ENCODE measurements around the gene PCDHB14.
A peak's percentile ranks its signal among the peaks of the same experiment; 100 is the strongest.
"Not testable (repeated sequence)": the region's sequence is repeated elsewhere in the genome, so short reads cannot be mapped to it uniquely, and the experiment has no call there.

The PCDHB14 gene

DNA sequence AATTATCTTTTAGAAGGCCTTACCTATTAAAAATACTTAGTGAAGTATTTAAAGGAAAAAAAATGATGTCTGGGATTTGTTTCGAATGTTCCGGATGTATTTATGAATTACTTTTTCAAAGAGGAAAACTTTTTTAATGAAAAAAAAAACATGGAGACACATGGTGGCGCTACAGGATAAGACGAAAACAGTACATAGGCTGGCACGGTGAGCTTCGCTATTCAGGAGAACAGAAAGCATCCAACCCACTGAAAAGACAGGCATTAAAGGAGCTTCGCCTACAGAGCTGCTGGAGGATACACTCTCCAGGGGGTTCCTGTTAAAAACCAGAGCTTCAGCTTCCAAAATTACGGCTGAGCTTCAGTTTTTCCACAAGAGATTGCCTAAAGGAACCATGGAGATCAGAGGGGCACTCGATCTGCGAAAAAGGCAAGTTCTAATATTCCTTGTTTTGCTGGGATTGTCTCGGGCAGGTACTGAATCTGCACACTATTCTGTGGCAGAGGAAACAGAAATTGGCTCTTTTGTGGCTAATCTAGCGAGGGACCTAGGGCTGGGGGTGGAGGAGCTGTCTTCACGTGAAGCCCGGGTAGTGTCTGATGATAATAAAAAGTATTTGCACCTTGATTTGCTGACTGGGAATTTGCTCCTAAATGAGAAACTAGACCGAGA lies at the start of gene PCDHB14:
TSS of gene PCDHB14 (plus strand) at position 232 of the 672 bp plus-strand sequence. CDS start at position 395, 163 bp downstream.
- no peaks in the 10 kb centered on the region for H3K9me3 ChIP-seq (ENCODE audit: low read length)
- peak within 1 kb of the TSS; percentile 57 for H3K9ac ChIP-seq (ENCODE audit: low read length)
- peak within 1 kb of the TSS; percentile 58 for H3K4me3 ChIP-seq (ENCODE audit: low read depth, low read length, poor library complexity, severe bottlenecking)
- H3K79me2 ChIP-seq (ENCODE audit: insufficient read depth, low read length), result no peaks in the 10 kb centered on the region
- H3K36me3 ChIP-seq (ENCODE audit: insufficient read depth, low read length), result no peaks in the 10 kb centered on the region
- H3K4me2 ChIP-seq (ENCODE audit: low read length), result peak within 1 kb of the TSS; percentile 73
- no peaks in the 10 kb centered on the region for H3K9me2 ChIP-seq (ENCODE audit: low read depth, low read length)
- no peaks in the 10 kb centered on the region for H4K20me1 ChIP-seq (ENCODE audit: insufficient read depth, low read length)
- TF ChIP-seq, protein P1, sequence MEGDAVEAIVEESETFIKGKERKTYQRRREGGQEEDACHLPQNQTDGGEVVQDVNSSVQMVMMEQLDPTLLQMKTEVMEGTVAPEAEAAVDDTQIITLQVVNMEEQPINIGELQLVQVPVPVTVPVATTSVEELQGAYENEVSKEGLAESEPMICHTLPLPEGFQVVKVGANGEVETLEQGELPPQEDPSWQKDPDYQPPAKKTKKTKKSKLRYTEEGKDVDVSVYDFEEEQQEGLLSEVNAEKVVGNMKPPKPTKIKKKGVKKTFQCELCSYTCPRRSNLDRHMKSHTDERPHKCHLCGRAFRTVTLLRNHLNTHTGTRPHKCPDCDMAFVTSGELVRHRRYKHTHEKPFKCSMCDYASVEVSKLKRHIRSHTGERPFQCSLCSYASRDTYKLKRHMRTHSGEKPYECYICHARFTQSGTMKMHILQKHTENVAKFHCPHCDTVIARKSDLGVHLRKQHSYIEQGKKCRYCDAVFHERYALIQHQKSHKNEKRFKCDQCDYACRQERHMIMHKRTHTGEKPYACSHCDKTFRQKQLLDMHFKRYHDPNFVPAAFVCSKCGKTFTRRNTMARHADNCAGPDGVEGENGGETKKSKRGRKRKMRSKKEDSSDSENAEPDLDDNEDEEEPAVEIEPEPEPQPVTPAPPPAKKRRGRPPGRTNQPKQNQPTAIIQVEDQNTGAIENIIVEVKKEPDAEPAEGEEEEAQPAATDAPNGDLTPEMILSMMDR (IDR thresholded peaks at IDR 0.05; ENCODE audit: low read length), result peak; percentile 60
- TF ChIP-seq EZH2 (IDR thresholded peaks at IDR 0.05; ENCODE audit: borderline replicate concordance, low read length), result no peak
- H3F3A ChIP-seq (ENCODE audit: insufficient read depth, low read length), result no peaks in the 10 kb centered on the region
- peak within 1 kb of the TSS; percentile 93 for H2AFZ ChIP-seq (ENCODE audit: low read length)
- H3K27ac ChIP-seq (ENCODE audit: low read depth, low read length, poor library complexity, severe bottlenecking), result no peak within 1 kb of the TSS
- H3K27me3 ChIP-seq (ENCODE audit: insufficient read depth, low read length), result no peaks in the 10 kb centered on the region
- H3K4me1 ChIP-seq (ENCODE audit: insufficient read depth, low read length, severe bottlenecking), result peaks cover 10% of the 10 kb centered on the region

GRCh38 chr5:141174291-141175104 lies 48.6 kb upstream of the PCDHB14 start:
- not testable (repeated sequence) for H3K9ac ChIP-seq (ENCODE audit: low read length); H3K27ac ChIP-seq (ENCODE audit: low read depth, low read length, poor library complexity, severe bottlenecking); H4K20me1 ChIP-seq (ENCODE audit: insufficient read depth, low read length); H3K36me3 ChIP-seq (ENCODE audit: insufficient read depth, low read length); H3F3A ChIP-seq (ENCODE audit: insufficient read depth, low read length); H3K9me2 ChIP-seq (ENCODE audit: low read depth, low read length); H3K27me3 ChIP-seq (ENCODE audit: insufficient read depth, low read length); H3K4me2 ChIP-seq (ENCODE audit: low read length); H2AFZ ChIP-seq (ENCODE audit: low read length); H3K9me3 ChIP-seq (ENCODE audit: low read length); H3K79me2 ChIP-seq (ENCODE audit: insufficient read depth, low read length); H3K4me3 ChIP-seq (ENCODE audit: low read depth, low read length, poor library complexity, severe bottlenecking); H3K4me1 ChIP-seq (ENCODE audit: insufficient read depth, low read length, severe bottlenecking)

DNA sequence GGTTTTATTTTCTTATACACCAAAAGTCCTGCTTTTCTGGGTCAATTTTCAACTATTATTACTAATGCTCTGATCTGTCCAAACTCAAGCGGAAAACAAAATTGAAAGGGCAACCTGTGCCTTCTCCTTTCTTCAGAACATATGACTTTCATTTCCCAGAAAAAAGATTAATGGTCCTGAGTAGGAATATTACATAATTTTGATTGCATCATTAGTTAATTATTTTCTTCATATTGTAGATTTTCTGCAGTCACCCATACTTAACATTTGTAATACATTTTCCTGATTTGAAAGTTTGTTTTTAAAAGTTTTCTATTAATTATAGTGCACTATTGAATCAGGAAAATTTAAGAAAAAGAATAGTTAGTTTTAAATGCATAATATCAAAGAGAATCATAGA lies 47.2 kb upstream of the PCDHB14 start:
- no peaks in the 10 kb centered on the region for H4K20me1 ChIP-seq (ENCODE audit: insufficient read depth, low read length)
- no peak overlapping the region for H3K9ac ChIP-seq (ENCODE audit: low read length)
- no peaks in the 10 kb centered on the region for H3K36me3 ChIP-seq (ENCODE audit: insufficient read depth, low read length)
- TF ChIP-seq EZH2 (IDR thresholded peaks at IDR 0.05; ENCODE audit: borderline replicate concordance, low read length), result no peak
- TF ChIP-seq, protein P1 (IDR thresholded peaks at IDR 0.05; ENCODE audit: low read length), result no peak
- no peak overlapping the region for H3K27ac ChIP-seq (ENCODE audit: low read depth, low read length, poor library complexity, severe bottlenecking)
- H3K4me1 ChIP-seq (ENCODE audit: insufficient read depth, low read length, severe bottlenecking), result no peaks in the 10 kb centered on the region
- no peaks in the 10 kb centered on the region for H3K9me3 ChIP-seq (ENCODE audit: low read length)
- H3K9me2 ChIP-seq (ENCODE audit: low read depth, low read length), result no peaks in the 10 kb centered on the region
- no peaks in the 10 kb centered on the region for H3K79me2 ChIP-seq (ENCODE audit: insufficient read depth, low read length)
- no peaks in the 10 kb centered on the region for H3F3A ChIP-seq (ENCODE audit: insufficient read depth, low read length)
- no peak overlapping the region for H2AFZ ChIP-seq (ENCODE audit: low read length)
- H3K27me3 ChIP-seq (ENCODE audit: insufficient read depth, low read length), result no peaks in the 10 kb centered on the region
- H3K4me2 ChIP-seq (ENCODE audit: low read length), result no peak overlapping the region
- H3K4me3 ChIP-seq (ENCODE audit: low read depth, low read length, poor library complexity, severe bottlenecking), result no peak overlapping the region

DNA sequence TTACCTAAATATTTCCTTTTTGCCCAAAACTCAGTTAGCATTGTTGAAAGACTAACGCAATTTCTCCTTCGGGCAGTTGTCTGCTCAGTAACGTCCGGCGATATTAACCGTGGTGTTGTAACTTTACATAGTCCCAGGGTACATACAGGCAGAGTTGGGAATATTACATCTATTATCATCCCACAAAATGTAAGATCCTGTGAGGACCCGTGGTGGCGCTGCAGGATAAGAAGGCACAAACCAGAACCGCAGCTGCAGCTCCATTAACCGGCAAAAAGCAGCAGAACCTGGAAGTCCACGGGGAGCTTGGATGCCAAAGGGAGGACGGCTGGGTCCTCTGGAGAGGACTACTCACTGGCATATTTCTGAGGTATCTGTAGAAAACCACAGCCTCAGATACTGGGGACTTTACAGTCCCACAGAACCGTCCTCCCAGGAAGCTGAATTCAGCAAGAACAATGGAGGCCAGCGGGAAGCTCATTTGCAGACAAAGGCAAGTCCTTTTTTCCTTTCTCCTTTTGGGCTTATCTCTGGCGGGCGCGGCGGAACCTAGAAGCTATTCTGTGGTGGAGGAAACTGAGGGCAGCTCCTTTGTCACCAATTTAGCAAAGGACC lies 45.5 kb upstream of the PCDHB14 start, which contains the start of gene PCDHB8:
TSS of gene PCDHB8 (plus strand) at position 214 of the 615 bp plus-strand sequence. CDS start at position 459, 245 bp downstream.
- H3K9me2 ChIP-seq (ENCODE audit: low read depth, low read length); H2AFZ ChIP-seq (ENCODE audit: low read length); H3K4me1 ChIP-seq (ENCODE audit: insufficient read depth, low read length, severe bottlenecking); H3K4me3 ChIP-seq (ENCODE audit: low read depth, low read length, poor library complexity, severe bottlenecking); H3K27me3 ChIP-seq (ENCODE audit: insufficient read depth, low read length); H3K36me3 ChIP-seq (ENCODE audit: insufficient read depth, low read length); H3K79me2 ChIP-seq (ENCODE audit: insufficient read depth, low read length); H3K9ac ChIP-seq (ENCODE audit: low read length); H3F3A ChIP-seq (ENCODE audit: insufficient read depth, low read length); H4K20me1 ChIP-seq (ENCODE audit: insufficient read depth, low read length); H3K27ac ChIP-seq (ENCODE audit: low read depth, low read length, poor library complexity, severe bottlenecking); H3K4me2 ChIP-seq (ENCODE audit: low read length); H3K9me3 ChIP-seq (ENCODE audit: low read length): not testable (repeated sequence)

DNA sequence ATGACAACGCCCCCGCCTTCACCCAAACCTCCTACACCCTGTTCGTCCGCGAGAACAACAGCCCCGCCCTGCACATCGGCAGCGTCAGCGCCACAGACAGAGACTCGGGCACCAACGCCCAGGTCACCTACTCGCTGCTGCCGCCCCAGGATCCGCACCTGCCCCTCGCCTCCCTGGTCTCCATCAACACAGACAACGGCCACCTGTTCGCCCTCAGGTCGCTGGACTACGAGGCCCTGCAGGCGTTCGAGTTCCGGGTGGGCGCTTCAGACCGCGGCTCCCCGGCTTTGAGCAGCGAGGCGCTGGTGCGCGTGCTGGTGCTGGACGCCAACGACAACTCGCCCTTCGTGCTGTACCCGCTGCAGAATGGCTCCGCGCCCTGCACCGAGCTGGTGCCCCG lies 43.8 kb upstream of the PCDHB14 start:
- H4K20me1 ChIP-seq (ENCODE audit: insufficient read depth, low read length); H3K4me2 ChIP-seq (ENCODE audit: low read length); H3K79me2 ChIP-seq (ENCODE audit: insufficient read depth, low read length); H3K9me3 ChIP-seq (ENCODE audit: low read length); H3K36me3 ChIP-seq (ENCODE audit: insufficient read depth, low read length); H3K9me2 ChIP-seq (ENCODE audit: low read depth, low read length); H3K4me3 ChIP-seq (ENCODE audit: low read depth, low read length, poor library complexity, severe bottlenecking); H3K27me3 ChIP-seq (ENCODE audit: insufficient read depth, low read length); H3K4me1 ChIP-seq (ENCODE audit: insufficient read depth, low read length, severe bottlenecking); H3K9ac ChIP-seq (ENCODE audit: low read length); H2AFZ ChIP-seq (ENCODE audit: low read length); H3K27ac ChIP-seq (ENCODE audit: low read depth, low read length, poor library complexity, severe bottlenecking); H3F3A ChIP-seq (ENCODE audit: insufficient read depth, low read length): not testable (repeated sequence)

Measured in OCI-LY1 (cell line).